Suprapubic skin (tissue), 4 donors: Measurements from ENCODE around the gene NTSR1.

Experiments
- EP300 ChIP-seq: sonication (generic); formaldehyde crosslinking; IDR thresholded peaks from one replicate; pipeline ENCODE4 v1.6.1; 2017; ENCODE audit warnings: antibody characterized with exemption
- POLR2A ChIP-seq, 2 donors: fragments of 450-650 bp; IDR thresholded peaks; one replicate each; pipeline ENCODE4 v1.6.1; 2017; ENCODE audit warnings: antibody characterized with exemption in 2 of 2, mild to moderate bottlenecking in 2 of 2, moderate library complexity in 2 of 2
- POLR2AphosphoS5 ChIP-seq, 3 donors: sonication (generic); formaldehyde crosslinking; IDR thresholded peaks; one replicate each; pipeline ENCODE4 v1.6.1; 2017; ENCODE audit warnings: antibody characterized with exemption in 3 of 3
- TF ChIP-seq, protein P1 (sequence below), 2 donors: fragments of 200-600 bp in 1 of 2; fragments of 450-650 bp in 1 of 2; sonication (generic) in 1 of 2; IDR thresholded peaks; one replicate each; pipeline ENCODE4 v1.5.1; 2016 to 2019; ENCODE audit warnings: antibody characterized with exemption in 2 of 2, mild to moderate bottlenecking in 1 of 2, moderate library complexity in 1 of 2

- TF ChIP-seq, protein P1, sequence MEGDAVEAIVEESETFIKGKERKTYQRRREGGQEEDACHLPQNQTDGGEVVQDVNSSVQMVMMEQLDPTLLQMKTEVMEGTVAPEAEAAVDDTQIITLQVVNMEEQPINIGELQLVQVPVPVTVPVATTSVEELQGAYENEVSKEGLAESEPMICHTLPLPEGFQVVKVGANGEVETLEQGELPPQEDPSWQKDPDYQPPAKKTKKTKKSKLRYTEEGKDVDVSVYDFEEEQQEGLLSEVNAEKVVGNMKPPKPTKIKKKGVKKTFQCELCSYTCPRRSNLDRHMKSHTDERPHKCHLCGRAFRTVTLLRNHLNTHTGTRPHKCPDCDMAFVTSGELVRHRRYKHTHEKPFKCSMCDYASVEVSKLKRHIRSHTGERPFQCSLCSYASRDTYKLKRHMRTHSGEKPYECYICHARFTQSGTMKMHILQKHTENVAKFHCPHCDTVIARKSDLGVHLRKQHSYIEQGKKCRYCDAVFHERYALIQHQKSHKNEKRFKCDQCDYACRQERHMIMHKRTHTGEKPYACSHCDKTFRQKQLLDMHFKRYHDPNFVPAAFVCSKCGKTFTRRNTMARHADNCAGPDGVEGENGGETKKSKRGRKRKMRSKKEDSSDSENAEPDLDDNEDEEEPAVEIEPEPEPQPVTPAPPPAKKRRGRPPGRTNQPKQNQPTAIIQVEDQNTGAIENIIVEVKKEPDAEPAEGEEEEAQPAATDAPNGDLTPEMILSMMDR (IDR thresholded peaks at IDR 0.05): no peak
- no peak for TF ChIP-seq POLR2AphosphoS5 (IDR thresholded peaks at IDR 0.05)
- TF ChIP-seq EP300: no peak
- no peak for TF ChIP-seq POLR2A (IDR thresholded peaks at IDR 0.05)
Measured at GRCh38 chr20:62721511-62722370, 13.1 kb downstream of the NTSR1 start.
